Activated naive CD8-positive, alpha-beta T cell treated with anti-CD3 and anti-CD28 coated beads, Interleukin-2, amount 10 ng/mL, durations not matched to agents 7 days and 5 days (primary cell): ENCODE results near the gene SOD1. TPM values are rescaled to one million over a fixed set of nuclear protein-coding genes. Genes with fewer than 3 reads are reported as not detected.

Experiments
- ATAC-seq: fragments of 150-1000 bp; cut with Tn5 transposase; one replicate; pipeline ENCODE4 v1.10.0; 2021; ENCODE audit warnings: low read depth, moderate library complexity
- POLR2A ChIA-PET: fragments of 350-600 bp; sonication (Branson Sonifier 250); formaldehyde crosslinking; loops from one replicate; lab custom pipeline; 2021; ENCODE audit warnings: antibody characterized with exemption; lab: Charles Lee
- DNase-seq: peaks from one replicate; pipeline ENCODE4 v3.0.0; 2021
- H3K27ac Mint-ChIP-seq: one replicate; pipeline ENCODE4 v1.8.0; 2022; ENCODE audit warnings: mild to moderate bottlenecking, mixed read lengths
- H3K27me3 Mint-ChIP-seq: one replicate; pipeline ENCODE4 v1.8.0; 2022; ENCODE audit warnings: mild to moderate bottlenecking, moderate library complexity, mixed read lengths
- H3K36me3 Mint-ChIP-seq: one replicate; pipeline ENCODE4 v1.8.0; 2021; ENCODE audit warnings: mild to moderate bottlenecking, mixed read lengths
- H3K4me1 Mint-ChIP-seq: one replicate; pipeline ENCODE4 v1.8.0; 2021; ENCODE audit warnings: mixed read lengths
- H3K4me3 Mint-ChIP-seq: one replicate; pipeline ENCODE4 v1.8.0; 2022; ENCODE audit warnings: mild to moderate bottlenecking, moderate library complexity, mixed read lengths
- H3K9me3 Mint-ChIP-seq: one replicate; pipeline ENCODE4 v1.8.0; 2021; ENCODE audit warnings: mixed read lengths
- total RNA-seq, 2 experiments: library from RNA; stranded (reverse); gene quantifications; one replicate each; pipeline ENCODE4 v1.2.3, GENCODE V29; 2021

Gene SOD1
- total RNA-seq, 2 experiments from 2014 or later = 206 to 215 TPM

DNA sequence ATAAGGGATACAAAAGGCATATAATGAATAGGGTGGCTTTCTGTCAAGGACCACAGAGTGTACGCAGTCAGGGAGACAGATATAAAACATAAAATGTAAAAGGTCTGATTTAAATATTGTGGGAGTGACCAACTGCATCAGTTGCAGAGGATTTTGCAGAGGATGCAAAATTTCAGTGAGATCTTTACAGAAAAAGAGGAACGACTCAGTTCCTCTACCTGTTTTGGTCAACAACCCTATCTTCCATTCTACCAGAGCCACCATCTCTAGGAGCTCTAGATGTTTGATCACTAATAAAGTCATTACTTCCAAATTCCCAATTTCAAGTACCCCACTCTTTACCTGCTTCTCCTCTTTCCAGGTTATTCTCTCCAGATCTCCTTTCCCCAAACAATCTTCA is 16.5 kb downstream of the SOD1 start:
- no peak for ATAC-seq
- H3K27me3 Mint-ChIP-seq = no peaks in the 10 kb centered on the region
- DNase-seq = no peak
- H3K4me3 Mint-ChIP-seq = no peak overlapping the region
- H3K27ac Mint-ChIP-seq = no peak overlapping the region
- H3K4me1 Mint-ChIP-seq = peaks cover 2% of the 10 kb centered on the region
- peaks cover 9% of the 10 kb centered on the region for H3K36me3 Mint-ChIP-seq
- POLR2A ChIA-PET = no interaction called here
- H3K9me3 Mint-ChIP-seq = no peaks in the 10 kb centered on the region

DNA sequence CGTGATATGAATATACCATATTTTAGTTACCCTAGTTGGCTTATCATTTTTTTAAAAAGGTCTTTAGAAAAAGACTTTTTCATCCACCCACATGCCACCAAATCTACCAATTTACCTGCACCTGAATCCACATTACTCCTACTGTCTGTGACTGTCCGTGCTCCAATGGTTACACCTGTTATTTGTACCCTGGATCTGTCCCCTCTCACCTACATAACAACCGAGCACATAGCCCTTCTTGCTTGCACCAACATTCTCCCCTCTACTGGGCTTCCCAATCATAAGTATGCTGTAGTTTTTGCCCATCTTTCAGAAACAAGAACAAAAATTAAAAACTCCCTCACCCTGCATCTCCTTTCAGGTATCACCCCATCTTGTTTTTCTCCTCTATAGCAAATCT is 17.6 kb downstream of the SOD1 start:
- no peak overlapping the region for H3K27ac Mint-ChIP-seq
- POLR2A ChIA-PET = no interaction called here
- no peaks in the 10 kb centered on the region for H3K4me1 Mint-ChIP-seq
- peaks cover 9% of the 10 kb centered on the region for H3K36me3 Mint-ChIP-seq
- DNase-seq = no peak
- H3K9me3 Mint-ChIP-seq = no peaks in the 10 kb centered on the region
- H3K4me3 Mint-ChIP-seq = no peak overlapping the region
- no peaks in the 10 kb centered on the region for H3K27me3 Mint-ChIP-seq
- no peak for ATAC-seq

DNA sequence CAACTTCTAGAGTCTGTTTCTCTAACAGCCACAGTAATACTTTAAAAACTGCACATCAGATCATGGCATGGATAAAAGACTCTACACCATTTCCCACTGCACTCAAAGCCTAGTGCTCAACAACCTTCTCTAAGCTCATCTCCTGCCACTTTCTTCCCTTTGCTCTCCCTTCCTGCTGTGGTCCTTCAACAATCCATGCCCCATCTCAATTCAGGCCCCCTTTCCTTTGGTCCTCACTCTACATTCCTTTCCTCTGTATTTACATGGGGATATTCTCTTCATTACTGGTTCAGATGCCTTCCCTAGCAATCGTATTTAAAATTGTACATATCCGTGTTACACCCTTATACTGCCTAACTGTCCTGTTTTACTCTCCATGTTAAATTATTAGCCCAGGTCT is 19.0 kb downstream of the SOD1 start:
- Mint-ChIP-seq H3K9me3 (no peaks in the 10 kb centered on the region), H3K4me3 (no peak overlapping the region), H3K36me3 (peaks cover 18% of the 10 kb centered on the region)

DNA sequence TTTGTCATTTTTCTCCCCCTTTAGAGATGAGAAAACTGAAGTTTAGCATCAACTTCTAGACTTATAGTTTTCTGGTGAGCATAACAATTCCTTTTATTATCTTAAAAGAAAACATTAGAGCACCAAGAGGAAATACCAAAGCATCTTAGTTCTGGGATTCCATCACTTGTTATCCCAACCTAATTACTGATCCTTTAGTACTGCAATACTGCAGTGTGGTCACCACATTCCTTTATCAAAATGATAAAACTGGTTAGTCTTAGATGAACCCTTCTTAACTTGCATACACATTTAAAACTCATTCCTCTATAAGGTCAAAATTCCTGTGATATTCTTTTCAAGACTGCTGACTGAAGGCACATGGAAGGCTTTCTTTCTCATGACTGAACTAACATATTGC is 23.1 kb downstream of the SOD1 start:
- POLR2A ChIA-PET = no interaction called here
- DNase-seq (no peak), ATAC-seq (no peak)
- Mint-ChIP-seq H3K27ac (no peak overlapping the region), H3K9me3 (no peaks in the 10 kb centered on the region), H3K4me3 (no peak overlapping the region), H3K4me1 (no peaks in the 10 kb centered on the region), H3K27me3 (no peaks in the 10 kb centered on the region), H3K36me3 (peaks cover 37% of the 10 kb centered on the region)

More for the DNA sequence above, 19.0 kb downstream of the SOD1 start:
- Mint-ChIP-seq H3K27me3 (no peaks in the 10 kb centered on the region), H3K27ac (no peak overlapping the region), H3K4me1 (no peaks in the 10 kb centered on the region)
- ATAC-seq (no peak), DNase-seq (no peak)
- POLR2A ChIA-PET = interaction anchor here (0.6 kb wide), 1 partner anchor 9 kb away, joined by 4 read pairs; no protein-coding TSS in a partner anchor

DNA sequence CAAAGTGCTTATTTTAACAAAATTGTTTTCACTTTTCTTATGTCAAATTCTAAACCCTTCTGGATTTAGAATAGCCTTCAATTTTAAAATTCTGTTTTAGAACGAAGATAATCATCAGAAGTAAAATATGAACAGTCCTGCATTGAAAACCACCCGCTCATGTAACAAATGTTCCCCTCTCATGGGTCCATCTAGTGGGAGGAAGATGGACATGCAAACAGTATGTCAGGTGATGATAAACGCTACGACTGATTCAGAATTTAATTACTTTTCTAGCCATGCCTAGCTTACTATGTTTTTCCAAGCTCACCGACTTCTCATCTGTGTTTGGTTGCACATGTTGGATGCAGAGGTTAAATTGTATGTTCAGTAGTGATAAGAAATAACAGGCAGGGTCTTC is 23.5 kb downstream of the SOD1 start:
- no peak for ATAC-seq
- H3K36me3 Mint-ChIP-seq = peaks cover 38% of the 10 kb centered on the region
- POLR2A ChIA-PET = no interaction called here

DNA sequence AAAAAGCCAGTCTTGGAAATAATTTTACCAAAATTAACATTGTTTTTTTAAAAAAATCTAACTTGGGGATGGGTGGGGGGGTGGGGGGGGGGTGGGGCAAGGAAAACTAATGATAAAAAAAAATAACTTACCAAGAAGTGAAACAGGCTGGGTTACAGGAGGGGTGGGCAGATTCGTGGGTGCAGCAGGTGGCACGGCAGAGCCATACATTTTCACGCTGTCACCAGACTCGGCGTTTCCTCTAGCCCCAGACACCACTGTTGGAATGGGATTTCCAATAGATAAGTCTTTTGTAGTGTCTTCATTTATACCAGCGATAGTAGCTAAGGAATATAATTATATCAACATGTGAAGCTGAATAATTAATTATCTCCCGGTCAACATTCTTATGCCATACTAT is 25.4 kb downstream of the SOD1 start:
- ATAC-seq = no peak
- no peak overlapping the region for H3K4me3 Mint-ChIP-seq
- H3K9me3 Mint-ChIP-seq = no peaks in the 10 kb centered on the region
- POLR2A ChIA-PET = no interaction called here
- peaks cover 40% of the 10 kb centered on the region for H3K36me3 Mint-ChIP-seq
- no peak for DNase-seq
- H3K4me1 Mint-ChIP-seq = no peaks in the 10 kb centered on the region
- no peak overlapping the region for H3K27ac Mint-ChIP-seq
- H3K27me3 Mint-ChIP-seq = no peaks in the 10 kb centered on the region

More for the DNA sequence above, 23.5 kb downstream of the SOD1 start:
- Mint-ChIP-seq H3K4me1 (no peaks in the 10 kb centered on the region), H3K9me3 (no peaks in the 10 kb centered on the region), H3K27me3 (no peaks in the 10 kb centered on the region), H3K4me3 (no peak overlapping the region), H3K27ac (no peak overlapping the region)
- DNase-seq = no peak

DNA sequence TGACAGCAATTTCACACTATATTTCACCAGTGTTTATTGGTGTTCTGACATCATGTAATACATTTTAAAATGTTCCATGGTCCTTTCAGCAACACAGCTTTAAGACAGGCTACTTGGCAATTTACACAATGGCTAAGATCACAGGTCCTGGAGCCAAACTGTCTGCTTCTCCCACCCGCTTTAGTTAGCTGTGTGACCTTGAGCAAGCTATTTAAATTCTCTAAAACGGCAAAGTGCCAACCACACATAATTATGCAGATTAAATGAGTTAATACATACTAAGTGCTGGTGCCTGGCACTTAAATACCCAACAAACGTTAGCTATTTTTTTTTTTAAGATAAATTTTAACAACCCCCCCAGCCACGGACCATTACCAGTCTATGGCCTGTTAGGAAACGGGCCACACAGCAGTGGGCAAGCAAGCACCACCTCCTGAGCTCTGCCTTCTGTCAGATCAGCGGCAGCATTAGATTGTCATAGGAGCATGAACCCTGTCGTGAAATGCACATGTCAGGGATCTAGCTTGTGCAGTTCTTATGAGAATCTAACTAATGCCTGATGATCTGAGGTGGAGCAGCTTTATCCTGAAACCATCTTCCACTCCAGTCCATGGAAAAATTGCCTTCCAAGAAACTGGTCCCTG is 26.9 kb downstream of the SOD1 start:
- H3K9me3 Mint-ChIP-seq = no peaks in the 10 kb centered on the region
- DNase-seq (no peak), ATAC-seq (no peak)
- no peaks in the 10 kb centered on the region for H3K27me3 Mint-ChIP-seq
- POLR2A ChIA-PET = no interaction called here
- H3K4me1 Mint-ChIP-seq = no peaks in the 10 kb centered on the region
- H3K4me3 Mint-ChIP-seq = no peak overlapping the region
- H3K36me3 Mint-ChIP-seq = peaks cover 41% of the 10 kb centered on the region
- H3K27ac Mint-ChIP-seq = no peak overlapping the region

GRCh38 chr21:31687108-31687507 is 27.6 kb downstream of the SOD1 start:
- Mint-ChIP-seq H3K36me3 (peaks cover 40% of the 10 kb centered on the region), H3K9me3 (no peaks in the 10 kb centered on the region), H3K4me1 (no peaks in the 10 kb centered on the region), H3K27me3 (no peaks in the 10 kb centered on the region), H3K4me3 (no peak overlapping the region), H3K27ac (no peak overlapping the region)
- POLR2A ChIA-PET = no interaction called here
- DNase-seq (no peak), ATAC-seq (no peak)

DNA sequence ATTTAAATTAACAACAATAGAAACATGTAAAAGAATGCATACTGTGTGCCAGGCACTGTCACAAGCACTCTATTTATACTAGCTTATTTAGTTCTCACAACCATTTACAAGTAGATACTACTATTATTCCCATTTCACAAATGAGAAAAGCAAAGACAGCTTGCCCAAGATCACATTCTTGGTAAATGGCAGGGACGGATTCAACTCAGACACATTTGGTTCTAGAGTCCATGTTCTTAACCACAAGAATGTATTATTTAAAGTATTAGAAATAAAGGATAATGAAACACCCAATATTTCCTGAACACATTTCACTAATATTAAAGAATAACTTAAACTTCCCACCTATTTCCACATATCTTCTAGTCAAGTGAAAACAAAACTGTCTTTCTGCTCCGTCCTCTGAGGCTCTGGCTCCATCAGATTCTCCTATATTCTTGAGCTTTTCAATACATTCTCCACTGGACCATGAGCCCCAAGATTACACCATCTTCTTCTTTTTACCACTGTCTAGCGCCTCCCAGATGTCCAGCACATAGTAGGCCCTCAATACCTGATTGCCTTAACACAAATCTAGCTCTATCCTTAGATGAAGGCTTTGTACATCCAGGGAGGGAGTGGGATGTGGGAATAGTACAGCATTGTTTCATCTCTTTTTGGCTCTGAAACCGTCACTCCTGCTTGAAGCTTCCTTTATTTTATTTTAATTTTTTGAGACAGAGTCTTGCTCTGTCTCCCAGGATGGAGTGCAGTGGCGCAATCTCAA is 29.3 kb downstream of the SOD1 start:
- Mint-ChIP-seq H3K9me3 (no peaks in the 10 kb centered on the region), H3K27ac (no peak overlapping the region), H3K4me1 (no peaks in the 10 kb centered on the region), H3K4me3 (no peak overlapping the region), H3K27me3 (no peaks in the 10 kb centered on the region), H3K36me3 (peaks cover 37% of the 10 kb centered on the region)
- no peak for DNase-seq
- POLR2A ChIA-PET = no interaction called here
- no peak for ATAC-seq

DNA sequence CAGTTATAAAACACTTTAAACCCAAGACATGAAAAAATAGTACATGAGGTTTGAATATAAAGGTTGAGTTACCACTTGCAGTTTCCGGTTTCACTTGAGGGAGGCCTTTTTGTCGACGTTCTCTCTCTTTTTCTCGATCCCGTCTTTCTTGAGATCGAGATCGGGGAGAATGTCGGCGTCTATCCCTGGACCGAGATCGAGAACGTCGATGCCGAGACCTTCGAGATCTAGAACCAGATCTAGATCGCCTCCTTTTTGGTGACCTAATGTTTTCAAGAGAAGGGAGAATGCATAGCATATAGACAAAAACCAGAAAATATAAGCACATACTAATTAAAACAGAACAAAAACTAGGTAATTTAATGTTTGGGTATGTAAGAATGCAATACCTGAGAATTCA is 33.7 kb downstream of the SOD1 start:
- Mint-ChIP-seq H3K4me3 (no peak overlapping the region), H3K27me3 (no peaks in the 10 kb centered on the region), H3K4me1 (peaks cover 2% of the 10 kb centered on the region), H3K36me3 (peaks cover 33% of the 10 kb centered on the region), H3K9me3 (no peaks in the 10 kb centered on the region), H3K27ac (no peak overlapping the region)
- POLR2A ChIA-PET = no interaction called here
- ATAC-seq (no peak), DNase-seq (no peak)

- H3K36me3 Mint-ChIP-seq = peaks cover 39% of the 10 kb centered on the region
- POLR2A ChIA-PET = no interaction called here
- no peak for DNase-seq
- no peak overlapping the region for H3K4me3 Mint-ChIP-seq
- H3K27me3 Mint-ChIP-seq = no peaks in the 10 kb centered on the region
- peaks cover 2% of the 10 kb centered on the region for H3K4me1 Mint-ChIP-seq
- no peak for ATAC-seq
- H3K9me3 Mint-ChIP-seq = no peaks in the 10 kb centered on the region
- no peak overlapping the region for H3K27ac Mint-ChIP-seq
Observed at GRCh38 chr21:31696424-31696823, 36.9 kb downstream of the SOD1 start.

DNA sequence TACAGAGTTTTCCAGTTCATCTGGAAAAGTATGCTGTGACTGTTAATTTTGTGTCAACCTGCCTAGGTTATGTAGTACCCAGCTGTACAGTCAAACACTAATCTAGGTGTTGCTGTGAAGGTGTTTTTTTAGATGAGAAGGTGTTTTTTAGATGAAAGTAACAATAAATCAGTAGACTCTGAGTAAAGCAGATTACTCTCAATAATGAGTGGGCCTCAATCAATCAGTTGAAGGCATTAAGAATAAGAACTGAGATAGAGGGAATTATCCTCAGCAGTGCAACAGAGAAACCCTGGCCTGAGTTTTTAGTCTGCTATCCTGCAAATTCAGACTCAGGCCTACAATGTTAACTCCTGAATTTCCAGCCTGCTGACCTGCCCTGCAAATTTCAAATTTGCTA is 39.0 kb downstream of the SOD1 start:
- Mint-ChIP-seq H3K27ac (no peak overlapping the region), H3K27me3 (no peaks in the 10 kb centered on the region), H3K4me3 (no peak overlapping the region), H3K9me3 (no peaks in the 10 kb centered on the region), H3K36me3 (peaks cover 39% of the 10 kb centered on the region), H3K4me1 (peaks cover 4% of the 10 kb centered on the region)
- POLR2A ChIA-PET = no interaction called here
- ATAC-seq (no peak), DNase-seq (no peak)

DNA sequence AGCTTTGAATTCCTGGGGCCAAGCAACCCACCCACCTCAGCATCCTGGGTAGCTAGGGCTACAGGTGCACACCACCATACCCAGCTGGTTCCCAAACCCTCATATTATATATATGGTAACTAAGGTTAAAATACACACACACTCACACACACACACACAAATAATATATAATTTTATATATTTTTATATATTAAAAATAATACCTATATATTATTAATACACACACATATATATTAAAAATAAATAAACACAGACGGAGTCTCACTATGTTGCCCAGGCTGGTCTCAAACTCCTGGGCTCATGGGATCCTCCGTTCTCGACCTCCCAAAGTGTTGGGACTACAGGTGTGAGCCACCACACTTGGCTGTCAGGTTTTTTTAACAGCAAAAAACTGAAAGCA is 40.5 kb downstream of the SOD1 start:
- POLR2A ChIA-PET = no interaction called here
- no peaks in the 10 kb centered on the region for H3K27me3 Mint-ChIP-seq
- DNase-seq = no peak
- H3K27ac Mint-ChIP-seq = no peak overlapping the region
- ATAC-seq = no peak
- peaks cover 4% of the 10 kb centered on the region for H3K4me1 Mint-ChIP-seq
- H3K9me3 Mint-ChIP-seq = no peaks in the 10 kb centered on the region
- no peak overlapping the region for H3K4me3 Mint-ChIP-seq
- peaks cover 32% of the 10 kb centered on the region for H3K36me3 Mint-ChIP-seq

GRCh38 chr21:31706562-31706961 is 47.1 kb downstream of the SOD1 start:
- H3K27me3 Mint-ChIP-seq = no peaks in the 10 kb centered on the region
- no peaks in the 10 kb centered on the region for H3K9me3 Mint-ChIP-seq
- DNase-seq (no peak), ATAC-seq (no peak)
- POLR2A ChIA-PET = no interaction called here
- no peak overlapping the region for H3K4me3 Mint-ChIP-seq
- peaks cover 16% of the 10 kb centered on the region for H3K36me3 Mint-ChIP-seq
- H3K4me1 Mint-ChIP-seq = peaks cover 19% of the 10 kb centered on the region
- H3K27ac Mint-ChIP-seq = no peak overlapping the region
